HEK293 (cell line): Measurements from ENCODE around the gene LTB4R.
A peak's percentile ranks its signal among the peaks of the same experiment; 100 is the strongest.

Experiments used
- CTCF ChIA-PET: fragments of 350-600 bp; formaldehyde crosslinking; extraction: SDS; loops from one replicate; lab custom pipeline; 2021; ENCODE audit warnings: antibody characterized with exemption; lab: Yijun Ruan, JAX
- POLR2A ChIA-PET: fragments of 300-600 bp; formaldehyde crosslinking; extraction: SDS; loops from one replicate; lab custom pipeline; 2020; ENCODE audit warnings: antibody characterized with exemption, inconsistent platforms; lab: Yijun Ruan, JAX
- H3K27ac ChIP-seq: fragments of 200-500 bp; sonication (Bioruptor generic); 2 replicates; pipeline ENCODE4 v1.5.1; 2014; ENCODE audit warnings: low read depth, low read length, control low read depth, inconsistent platforms; ENCODE audit errors: extremely low read depth
- H3K36me3 ChIP-seq, 2 experiments: fragments of 200-500 bp in 1 of 2; sonication (Bioruptor generic) in 1 of 2; 1 replicate in 1 of 2; 2 replicates in 1 of 2; pipeline ENCODE4 v1.5.1; 2014 to 2017; ENCODE audit warnings: inconsistent platforms in 2 of 2, low read length in 2 of 2; ENCODE audit not compliant: control insufficient read depth in 2 of 2, insufficient read depth in 1 of 2
- H3K4me1 ChIP-seq: fragments of 200-500 bp; sonication (Bioruptor generic); 2 replicates; pipeline ENCODE4 v1.5.1; 2014; ENCODE audit warnings: mild to moderate bottlenecking, low read length, inconsistent platforms; ENCODE audit not compliant: control insufficient read depth, insufficient read depth
- H3K4me3 ChIP-seq: 2 replicates; pipeline ENCODE4 v1.5.1; 2011; ENCODE audit warnings: low read depth, mild to moderate bottlenecking, control low read depth, low read length, moderate library complexity
- H3K9me3 ChIP-seq: fragments of 200-500 bp; sonication (Bioruptor generic); 2 replicates; pipeline ENCODE4 v1.5.1; 2014; ENCODE audit warnings: low read depth, low read length, inconsistent platforms; ENCODE audit not compliant: control insufficient read depth, insufficient read depth
- KLF8 ChIP-seq: fragments of 450-650 bp; formaldehyde crosslinking; IDR thresholded peaks from 2 replicates; pipeline ENCODE4 v1.5.1; 2016; ENCODE audit warnings: missing biosample characterization, missing genetic modification characterization
- RBAK ChIP-seq: fragments of 450-650 bp; formaldehyde crosslinking; IDR thresholded peaks from 2 replicates; pipeline ENCODE4 v1.5.1; 2016; ENCODE audit warnings: missing biosample characterization, missing genetic modification characterization
- SP3 ChIP-seq: fragments of 450-650 bp; formaldehyde crosslinking; IDR thresholded peaks from 2 replicates; pipeline ENCODE4 v1.5.1; 2016; ENCODE audit warnings: missing biosample characterization, missing genetic modification characterization
- YY1 ChIP-seq: fragments of 450-650 bp; formaldehyde crosslinking; IDR thresholded peaks from 2 replicates; pipeline ENCODE4 v1.5.1; 2018; ENCODE audit warnings: missing biosample characterization, missing genetic modification characterization
- ZBTB21 ChIP-seq: fragments of 450-650 bp; formaldehyde crosslinking; IDR thresholded peaks from 2 replicates; pipeline ENCODE4 v1.5.1; 2017; ENCODE audit warnings: missing biosample characterization, missing genetic modification characterization
- ZBTB8A ChIP-seq: fragments of 450-650 bp; formaldehyde crosslinking; IDR thresholded peaks from 2 replicates; pipeline ENCODE4 v1.5.1; 2016; ENCODE audit warnings: missing biosample characterization, missing genetic modification characterization
- ZNF140 ChIP-seq: fragments of 450-650 bp; formaldehyde crosslinking; IDR thresholded peaks from 2 replicates; pipeline ENCODE4 v1.5.1; 2016; ENCODE audit warnings: missing biosample characterization, missing genetic modification characterization
- ZNF19 ChIP-seq: fragments of 450-650 bp; formaldehyde crosslinking; IDR thresholded peaks from 2 replicates; pipeline ENCODE4; 2016; ENCODE audit warnings: missing biosample characterization, missing genetic modification characterization, low read depth
- ZNF266 ChIP-seq: fragments of 450-650 bp; formaldehyde crosslinking; IDR thresholded peaks from 2 replicates; pipeline ENCODE4 v1.5.1; 2016; ENCODE audit warnings: missing biosample characterization, missing genetic modification characterization, low read depth
- ZNF394 ChIP-seq: fragments of 450-650 bp; formaldehyde crosslinking; IDR thresholded peaks from 2 replicates; pipeline ENCODE4 v1.5.1; 2016; ENCODE audit warnings: missing biosample characterization, missing genetic modification characterization, mild to moderate bottlenecking, moderate library complexity, borderline replicate concordance
- ZNF426 ChIP-seq: fragments of 450-650 bp; formaldehyde crosslinking; IDR thresholded peaks from 2 replicates; pipeline ENCODE4 v1.5.1; 2017; ENCODE audit warnings: missing biosample characterization, missing genetic modification characterization, mild to moderate bottlenecking, inconsistent platforms, moderate library complexity
- ZNF433 ChIP-seq: fragments of 450-650 bp; formaldehyde crosslinking; IDR thresholded peaks from 2 replicates; pipeline ENCODE4 v1.5.1; 2016; ENCODE audit warnings: missing biosample characterization, missing genetic modification characterization, low read depth
- ZNF555 ChIP-seq: fragments of 450-650 bp; formaldehyde crosslinking; conservative IDR thresholded peaks from 2 replicates; pipeline ENCODE4 v1.5.1; 2017; ENCODE audit warnings: missing biosample characterization, mild to moderate bottlenecking, missing genetic modification characterization, inconsistent platforms
- ZNF558 ChIP-seq: fragments of 450-650 bp; formaldehyde crosslinking; IDR thresholded peaks from 2 replicates; pipeline ENCODE4 v1.5.1; 2016; ENCODE audit warnings: missing biosample characterization, missing genetic modification characterization
- ZNF623 ChIP-seq: fragments of 450-650 bp; formaldehyde crosslinking; IDR thresholded peaks from 2 replicates; pipeline ENCODE4 v1.5.1; 2016; ENCODE audit warnings: missing biosample characterization, missing genetic modification characterization
- ZNF629 ChIP-seq: fragments of 450-650 bp; formaldehyde crosslinking; IDR thresholded peaks from 2 replicates; pipeline ENCODE4 v1.5.1; 2017; ENCODE audit warnings: missing biosample characterization, missing genetic modification characterization
- ZNF654 ChIP-seq: fragments of 450-650 bp; formaldehyde crosslinking; IDR thresholded peaks from 2 replicates; pipeline ENCODE4 v1.5.1; 2016; ENCODE audit warnings: low read depth, missing biosample characterization, missing genetic modification characterization
- TF ChIP-seq, protein P1 (sequence below): fragments of 450-650 bp; formaldehyde crosslinking; conservative IDR thresholded peaks from 2 replicates; pipeline ENCODE4 v1.5.1; 2016; ENCODE audit warnings: low read depth, missing biosample characterization, missing genetic modification characterization
- TF ChIP-seq, protein P2 (sequence below): fragments of 450-650 bp; formaldehyde crosslinking; IDR thresholded peaks from 2 replicates; pipeline ENCODE4 v1.5.1; 2017; ENCODE audit warnings: missing biosample characterization, missing genetic modification characterization

The LTB4R gene

GRCh38 chr14:24343795-24344660, 32.7 kb downstream of the LTB4R start:
- POLR2A ChIA-PET: no interaction called here
- CTCF ChIA-PET: interaction anchor here (0.5 to 2.8 kb wide), 6 partner anchors 11 to 93 kb away, joined by 3 to 17 read pairs (median 4); no protein-coding TSS in a partner anchor
- TF ChIP-seq ZNF19 (tag by site-specific recombination) (0 out of 2 replicates have a peak, but pooled peaks have one; percentile 25), ZNF629 (tag by site-specific recombination) (0 out of 2 replicates have a peak, but pooled peaks have one; percentile 22), SP3 (no peak), ZNF266 (tag by site-specific recombination) (peak; percentile 40; the same call in 1 of the 2 replicates), ZBTB8A (tag by site-specific recombination) (peak; percentile 48; the same call in 1 of the 2 replicates), ZNF140 (tag by site-specific recombination) (0 out of 2 replicates have a peak, but pooled peaks have one; percentile 21), ZNF558 (tag by site-specific recombination) (no peak), ZNF394 (tag by site-specific recombination) (peak; percentile 90; the same call in 1 of the 2 replicates), ZNF433 (tag by site-specific recombination) (0 out of 2 replicates have a peak, but pooled peaks have one; percentile 7), ZNF426 (tag by site-specific recombination) (peak; percentile 57), RBAK (tag by site-specific recombination) (no peak), ZNF623 (tag by site-specific recombination) (peak; percentile 64), ZNF654 (tag by site-specific recombination) (no peak), KLF8 (tag by site-specific recombination) (no peak), ZBTB21 (tag by site-specific recombination) (0 out of 2 replicates have a peak, but pooled peaks have one; percentile 41), ZNF555 (tag by site-specific recombination) (peak; percentile 46)
- TF ChIP-seq, protein P1, sequence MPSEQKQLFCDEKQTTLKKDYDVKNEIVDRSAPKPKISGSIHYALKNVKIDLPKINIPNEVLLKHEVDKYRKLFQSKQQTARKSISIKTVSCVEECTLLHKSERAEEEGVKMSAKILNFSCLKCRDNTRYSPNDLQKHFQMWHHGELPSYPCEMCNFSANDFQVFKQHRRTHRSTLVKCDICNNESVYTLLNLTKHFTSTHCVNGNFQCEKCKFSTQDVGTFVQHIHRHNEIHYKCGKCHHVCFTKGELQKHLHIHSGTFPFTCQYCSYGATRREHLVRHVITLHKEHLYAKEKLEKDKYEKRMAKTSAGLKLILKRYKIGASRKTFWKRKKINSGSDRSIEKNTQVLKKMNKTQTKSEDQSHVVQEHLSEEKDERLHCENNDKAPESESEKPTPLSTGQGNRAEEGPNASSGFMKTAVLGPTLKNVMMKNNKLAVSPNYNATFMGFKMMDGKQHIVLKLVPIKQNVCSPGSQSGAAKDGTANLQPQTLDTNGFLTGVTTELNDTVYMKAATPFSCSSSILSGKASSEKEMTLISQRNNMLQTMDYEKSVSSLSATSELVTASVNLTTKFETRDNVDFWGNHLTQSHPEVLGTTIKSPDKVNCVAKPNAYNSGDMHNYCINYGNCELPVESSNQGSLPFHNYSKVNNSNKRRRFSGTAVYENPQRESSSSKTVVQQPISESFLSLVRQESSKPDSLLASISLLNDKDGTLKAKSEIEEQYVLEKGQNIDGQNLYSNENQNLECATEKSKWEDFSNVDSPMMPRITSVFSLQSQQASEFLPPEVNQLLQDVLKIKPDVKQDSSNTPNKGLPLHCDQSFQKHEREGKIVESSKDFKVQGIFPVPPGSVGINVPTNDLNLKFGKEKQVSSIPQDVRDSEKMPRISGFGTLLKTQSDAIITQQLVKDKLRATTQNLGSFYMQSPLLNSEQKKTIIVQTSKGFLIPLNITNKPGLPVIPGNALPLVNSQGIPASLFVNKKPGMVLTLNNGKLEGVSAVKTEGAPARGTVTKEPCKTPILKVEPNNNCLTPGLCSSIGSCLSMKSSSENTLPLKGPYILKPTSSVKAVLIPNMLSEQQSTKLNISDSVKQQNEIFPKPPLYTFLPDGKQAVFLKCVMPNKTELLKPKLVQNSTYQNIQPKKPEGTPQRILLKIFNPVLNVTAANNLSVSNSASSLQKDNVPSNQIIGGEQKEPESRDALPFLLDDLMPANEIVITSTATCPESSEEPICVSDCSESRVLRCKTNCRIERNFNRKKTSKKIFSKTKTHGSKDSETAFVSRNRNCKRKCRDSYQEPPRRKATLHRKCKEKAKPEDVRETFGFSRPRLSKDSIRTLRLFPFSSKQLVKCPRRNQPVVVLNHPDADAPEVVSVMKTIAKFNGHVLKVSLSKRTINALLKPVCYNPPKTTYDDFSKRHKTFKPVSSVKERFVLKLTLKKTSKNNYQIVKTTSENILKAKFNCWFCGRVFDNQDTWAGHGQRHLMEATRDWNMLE (tag by site-specific recombination): peak; percentile 77; the same call in 1 of the 2 replicates
- H3K4me1 ChIP-seq: no peaks in the 10 kb centered on the region
- no peak overlapping the region for H3K27ac ChIP-seq
- H3K36me3 ChIP-seq: no peaks in the 10 kb centered on the region
- no peaks in the 10 kb centered on the region for H3K9me3 ChIP-seq
- no peak overlapping the region for H3K4me3 ChIP-seq

DNA sequence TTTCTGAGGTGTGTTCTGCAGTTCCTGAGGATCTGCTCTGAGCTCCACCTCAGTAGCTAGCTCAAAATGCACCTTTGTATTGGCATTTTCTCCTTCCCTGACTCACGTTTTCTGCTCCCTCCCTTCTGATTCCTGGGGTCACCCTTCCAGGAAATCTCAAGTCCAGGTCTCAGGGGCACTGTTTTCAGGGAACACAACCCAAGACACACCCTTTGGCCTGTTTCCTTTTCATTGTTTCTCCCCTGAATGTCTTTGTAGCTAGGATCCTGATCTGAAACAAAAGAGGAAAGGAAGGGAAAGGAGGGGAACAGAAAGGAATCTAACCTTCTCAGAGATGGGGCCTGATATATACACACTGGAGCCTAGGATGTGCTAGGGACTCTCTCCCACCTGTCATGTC, 35.8 kb downstream of the LTB4R start:
- ChIA-PET POLR2A (no interaction called here), CTCF (interaction anchor here (0.5 to 1.7 kb wide), 6 partner anchors 10 to 964 kb away, joined by 3 to 12 read pairs (median 3); no protein-coding TSS in a partner anchor)
- H3K27ac ChIP-seq: no peak overlapping the region
- H3K36me3 ChIP-seq: no peaks in the 10 kb centered on the region
- TF ChIP-seq, protein P2, sequence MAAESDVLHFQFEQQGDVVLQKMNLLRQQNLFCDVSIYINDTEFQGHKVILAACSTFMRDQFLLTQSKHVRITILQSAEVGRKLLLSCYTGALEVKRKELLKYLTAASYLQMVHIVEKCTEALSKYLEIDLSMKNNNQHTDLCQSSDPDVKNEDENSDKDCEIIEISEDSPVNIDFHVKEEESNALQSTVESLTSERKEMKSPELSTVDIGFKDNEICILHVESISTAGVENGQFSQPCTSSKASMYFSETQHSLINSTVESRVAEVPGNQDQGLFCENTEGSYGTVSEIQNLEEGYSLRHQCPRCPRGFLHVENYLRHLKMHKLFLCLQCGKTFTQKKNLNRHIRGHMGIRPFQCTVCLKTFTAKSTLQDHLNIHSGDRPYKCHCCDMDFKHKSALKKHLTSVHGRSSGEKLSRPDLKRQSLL: no peak
- no peak for TF ChIP-seq YY1
- H3K4me1 ChIP-seq: no peaks in the 10 kb centered on the region
- no peak overlapping the region for H3K4me3 ChIP-seq
- H3K9me3 ChIP-seq: no peaks in the 10 kb centered on the region
